KOPT-K1 (cell line): ENCODE data around the gene MAP1LC3B2.

Experiments
- H3K27ac ChIP-seq: fragments of 200-600 bp; sonication (generic); 2 replicates; pipeline ENCODE4 v1.5.1; 2016; ENCODE audit warnings: antibody characterized with exemption, mild to moderate bottlenecking, low read depth, low read length; ENCODE audit not compliant: poor library complexity, severe bottlenecking
- H3K36me3 ChIP-seq: fragments of 200-600 bp; sonication (generic); 2 replicates; pipeline ENCODE4 v1.5.1; 2017; ENCODE audit warnings: antibody characterized with exemption, mild to moderate bottlenecking, low read length, moderate library complexity; ENCODE audit not compliant: insufficient read depth
- H3K9me3 ChIP-seq: fragments of 200-600 bp; sonication (generic); 2 replicates; pipeline ENCODE4 v1.5.1; 2017; ENCODE audit warnings: antibody characterized with exemption, low read length, mild to moderate bottlenecking; ENCODE audit not compliant: insufficient read depth, poor library complexity, severe bottlenecking

Gene MAP1LC3B2

DNA sequence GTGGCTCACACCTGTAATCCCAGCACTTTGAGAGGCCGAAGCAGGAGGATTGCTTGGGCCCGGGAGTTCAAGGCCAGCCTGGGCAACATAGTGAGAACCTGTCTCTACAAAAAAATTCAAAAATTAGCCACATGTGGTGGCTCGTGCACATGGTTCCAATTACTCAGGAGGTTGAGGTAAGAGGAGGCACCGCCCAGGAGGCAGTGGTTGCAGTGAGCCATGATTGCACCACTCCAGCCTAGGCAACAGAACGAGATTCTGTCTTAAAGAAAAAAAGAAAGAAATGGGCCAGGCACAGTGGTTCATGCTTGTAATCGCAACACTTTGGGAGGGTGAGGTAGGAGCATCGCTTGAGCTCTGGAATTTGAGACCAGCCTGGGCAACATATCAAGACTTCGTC is 33.5 kb downstream of the MAP1LC3B2 start:
- peak overlapping the region; percentile 69 for H3K27ac ChIP-seq
- H3K9me3 ChIP-seq: no peaks in the 10 kb centered on the region
- H3K36me3 ChIP-seq: no peaks in the 10 kb centered on the region

GRCh38 chr12:116594325-116595038 is 35.3 kb downstream of the MAP1LC3B2 start:
- Histone ChIP-seq H3K27ac (peak overlapping the region; percentile 89), H3K36me3 (no peaks in the 10 kb centered on the region), H3K9me3 (no peaks in the 10 kb centered on the region)

- H3K9me3 ChIP-seq: no peaks in the 10 kb centered on the region
- H3K36me3 ChIP-seq: no peaks in the 10 kb centered on the region
- H3K27ac ChIP-seq: peak overlapping the region; percentile 89
Observed at GRCh38 chr12:116595186-116595585, 36.0 kb downstream of the MAP1LC3B2 start.

DNA sequence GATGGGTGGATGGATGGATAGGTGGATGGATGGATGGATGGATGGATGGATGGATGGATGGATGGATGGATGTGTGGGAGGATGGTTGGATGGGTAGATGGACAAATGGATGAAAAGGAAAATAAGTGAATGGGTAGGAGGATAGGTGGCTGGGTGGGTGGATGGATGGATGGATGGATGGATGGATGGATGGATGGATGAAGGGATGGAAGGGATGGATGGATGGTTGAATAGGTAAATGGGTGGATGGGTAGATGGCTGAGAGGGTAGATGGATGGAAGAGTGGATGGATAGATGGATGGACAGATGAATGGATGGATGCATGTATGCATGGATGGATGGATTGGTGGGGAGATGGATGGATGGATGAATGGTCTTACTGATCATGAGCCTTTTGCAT is 36.5 kb downstream of the MAP1LC3B2 start:
- Histone ChIP-seq H3K9me3 (no peaks in the 10 kb centered on the region), H3K36me3 (no peaks in the 10 kb centered on the region), H3K27ac (peak overlapping the region; percentile 89)

- Histone ChIP-seq H3K9me3 (no peaks in the 10 kb centered on the region), H3K27ac (peak overlapping the region; percentile 64), H3K36me3 (no peaks in the 10 kb centered on the region)
Observed at GRCh38 chr12:116597886-116598285, 38.7 kb downstream of the MAP1LC3B2 start.

DNA sequence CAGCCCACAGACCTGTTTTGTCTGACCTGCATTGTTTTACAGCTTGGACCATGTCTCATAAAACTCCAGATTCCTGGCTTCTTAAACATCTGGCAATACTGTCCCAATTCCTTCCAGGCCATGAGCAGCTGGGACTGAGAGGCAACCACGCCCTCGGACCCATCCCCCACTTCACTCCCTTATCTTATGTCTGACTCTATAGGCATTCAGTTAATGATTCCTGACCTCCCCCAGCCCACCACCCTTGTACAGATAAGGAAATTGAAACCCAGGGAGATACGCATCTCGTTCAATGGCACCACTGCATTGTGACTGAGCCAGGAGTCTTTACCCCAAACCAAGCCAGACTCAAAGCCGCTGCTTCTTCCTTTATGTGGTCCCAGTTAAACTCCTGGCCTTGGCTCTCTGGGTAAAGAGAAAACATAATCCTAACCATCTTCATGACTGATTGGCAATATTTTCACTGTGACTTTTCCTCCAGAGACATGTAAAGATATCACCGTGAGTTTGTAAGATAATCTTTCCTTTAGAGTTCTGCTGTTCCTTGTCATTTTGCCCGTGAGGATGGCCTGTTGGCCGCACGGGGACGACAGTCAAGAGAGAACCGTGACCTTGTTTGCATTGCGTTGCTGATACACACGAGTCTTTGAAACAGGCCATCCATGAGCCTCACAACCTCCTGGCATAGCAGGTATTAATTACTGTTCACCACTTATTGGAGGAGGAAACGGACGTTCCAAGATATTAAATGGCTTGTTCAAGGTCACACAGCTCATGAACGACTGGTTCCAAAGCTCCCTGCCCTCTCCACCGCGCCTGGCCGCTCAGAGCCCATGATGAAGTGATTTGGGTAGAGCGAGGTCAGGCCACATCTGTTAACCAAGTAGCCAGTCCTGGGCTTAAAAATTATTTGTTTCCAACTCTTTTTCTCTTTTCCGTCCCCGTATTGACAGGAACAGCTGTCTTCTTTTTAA is 39.4 kb downstream of the MAP1LC3B2 start:
- H3K27ac ChIP-seq: peak overlapping the region; percentile 64
- H3K36me3 ChIP-seq: no peaks in the 10 kb centered on the region
- H3K9me3 ChIP-seq: no peaks in the 10 kb centered on the region

- Histone ChIP-seq H3K36me3 (no peaks in the 10 kb centered on the region), H3K27ac (peak overlapping the region; percentile 64)
Observed at GRCh38 chr12:116599285-116600136, 40.3 kb downstream of the MAP1LC3B2 start.

DNA sequence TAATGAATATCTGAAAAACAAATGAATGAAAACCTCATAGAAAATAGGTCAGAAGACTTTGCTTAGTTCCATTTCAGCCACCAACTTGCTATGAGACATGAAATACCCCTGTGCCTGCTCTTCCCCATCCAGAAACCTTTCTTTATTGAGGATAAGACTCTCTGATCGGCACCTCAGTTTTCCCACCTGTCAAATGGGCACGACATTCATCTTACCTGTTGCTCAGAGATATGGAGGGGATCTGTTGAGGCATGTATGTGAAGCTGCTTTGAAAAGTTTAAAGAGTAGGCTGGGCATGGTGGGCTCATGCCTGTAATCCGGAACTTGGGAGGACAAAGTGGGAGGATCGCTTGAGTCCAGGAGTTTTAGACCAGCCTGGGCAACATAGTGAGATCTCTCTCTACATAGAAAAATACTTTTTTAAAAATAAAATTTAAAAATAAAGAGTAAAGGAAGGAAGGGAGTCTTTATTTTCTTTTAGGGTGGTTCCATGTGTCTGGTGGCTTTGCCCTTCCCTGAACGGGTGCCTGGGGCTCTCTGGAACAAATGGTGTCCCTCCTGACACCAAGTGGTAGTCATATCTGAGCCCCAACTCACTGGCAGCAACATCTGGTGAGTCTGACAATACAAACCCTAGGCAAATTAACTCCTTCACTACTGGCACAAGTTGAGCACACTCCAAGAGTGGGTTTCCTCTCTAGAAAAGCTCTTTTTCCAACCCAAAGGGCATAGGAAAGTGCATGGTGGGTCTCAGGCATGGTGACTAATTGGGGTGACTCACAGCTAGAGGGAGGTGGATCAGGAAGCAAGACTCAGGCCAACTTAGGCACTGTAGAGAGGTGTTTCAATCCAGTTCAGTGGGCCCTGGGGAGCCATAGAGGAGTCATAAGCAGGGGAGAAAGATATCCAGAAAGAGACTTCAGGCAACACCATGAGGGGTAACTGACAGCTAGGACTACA is 42.1 kb downstream of the MAP1LC3B2 start:
- peak overlapping the region; percentile 44 for H3K27ac ChIP-seq

More at GRCh38 chr12:116599285-116600136, 40.3 kb downstream of the MAP1LC3B2 start:
- H3K9me3 ChIP-seq: peaks cover 3% of the 10 kb centered on the region

DNA sequence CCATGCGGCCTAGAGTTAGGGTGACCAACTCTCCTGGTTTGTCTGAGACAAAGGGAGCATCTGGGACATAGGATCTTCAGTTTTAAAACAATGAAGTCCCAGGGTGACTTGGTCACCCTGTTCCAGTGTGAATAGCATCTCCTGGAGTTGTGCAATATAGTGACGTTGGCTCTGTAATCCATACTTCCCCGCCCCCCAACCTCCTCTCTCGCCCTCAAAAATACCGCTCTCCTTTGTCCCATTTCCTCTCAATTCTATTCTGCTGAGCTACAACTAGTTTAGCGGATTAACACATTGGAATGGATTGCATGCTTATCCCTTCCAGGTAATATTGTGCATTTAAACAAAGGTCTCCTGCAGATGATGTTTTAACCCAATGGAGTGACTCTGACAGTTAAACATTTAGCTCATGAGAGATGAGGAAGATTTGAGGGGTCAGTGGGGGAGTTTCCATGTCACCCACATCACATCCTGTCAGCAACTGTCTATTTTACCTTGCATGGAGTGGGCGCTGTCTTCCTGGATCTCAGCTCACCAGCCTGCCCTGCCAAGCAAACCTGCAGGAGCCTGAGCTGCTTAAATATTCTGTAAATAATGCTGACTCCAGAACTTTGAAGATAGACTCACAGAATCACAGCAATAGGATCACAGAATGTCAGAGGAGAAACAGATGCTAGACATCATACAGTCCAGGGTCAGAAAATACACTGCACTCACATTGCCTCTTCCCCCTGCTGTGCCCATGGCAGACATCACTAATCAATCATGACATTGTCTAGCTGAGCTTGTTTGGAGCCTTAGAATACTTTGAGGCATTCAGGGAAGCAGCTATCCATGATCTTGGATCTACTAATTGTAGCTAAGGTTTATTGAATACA is 43.0 kb downstream of the MAP1LC3B2 start:
- peak overlapping the region; percentile 44 for H3K27ac ChIP-seq
- H3K9me3 ChIP-seq: peaks cover 13% of the 10 kb centered on the region
- H3K36me3 ChIP-seq: no peaks in the 10 kb centered on the region

More for the DNA sequence above, 42.1 kb downstream of the MAP1LC3B2 start:
- Histone ChIP-seq H3K9me3 (peaks cover 13% of the 10 kb centered on the region), H3K36me3 (no peaks in the 10 kb centered on the region)

GRCh38 chr12:116603546-116604177 is 44.5 kb downstream of the MAP1LC3B2 start:
- Histone ChIP-seq H3K9me3 (peaks cover 18% of the 10 kb centered on the region), H3K27ac (no peak overlapping the region), H3K36me3 (no peaks in the 10 kb centered on the region)

- H3K9me3 ChIP-seq: peaks cover 18% of the 10 kb centered on the region
- no peaks in the 10 kb centered on the region for H3K36me3 ChIP-seq
- no peak overlapping the region for H3K27ac ChIP-seq
Observed at GRCh38 chr12:116604178-116604895, 45.2 kb downstream of the MAP1LC3B2 start.

GRCh38 chr12:116604951-116605641 is 45.9 kb downstream of the MAP1LC3B2 start:
- H3K36me3 ChIP-seq: no peaks in the 10 kb centered on the region
- peaks cover 18% of the 10 kb centered on the region for H3K9me3 ChIP-seq

More at GRCh38 chr12:116604951-116605641, 45.9 kb downstream of the MAP1LC3B2 start:
- H3K27ac ChIP-seq: no peak overlapping the region
